NCI-H524 (cell line): ENCODE results near the gene PPP2R2C.

Experiments
- DNase-seq, 2 experiments: peaks; one replicate each; lab custom pipeline; 2025; lab: John Stamatoyannopoulos, UW

PPP2R2C gene

DNA sequence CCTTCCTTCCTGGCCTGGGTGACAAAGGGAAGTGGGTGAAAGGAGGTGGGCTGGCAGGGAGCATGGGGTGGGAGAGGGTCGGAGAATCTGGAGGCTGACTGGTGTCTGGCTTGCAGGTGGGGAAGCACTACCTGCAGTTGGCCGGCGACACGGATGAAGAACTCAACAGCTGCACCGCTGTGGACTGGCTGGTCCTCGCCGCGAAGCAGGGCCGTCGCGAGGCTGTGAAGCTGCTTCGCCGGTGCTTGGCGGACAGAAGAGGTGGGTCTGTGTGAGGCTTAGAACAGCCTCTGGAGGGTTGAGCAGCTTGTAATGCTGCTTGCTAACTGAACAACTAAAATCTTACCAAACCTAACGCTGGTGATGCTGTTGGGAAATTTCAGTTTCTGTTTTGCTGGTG is 183.5 kb downstream of the PPP2R2C start:
- DNase-seq, result no peak

DNA sequence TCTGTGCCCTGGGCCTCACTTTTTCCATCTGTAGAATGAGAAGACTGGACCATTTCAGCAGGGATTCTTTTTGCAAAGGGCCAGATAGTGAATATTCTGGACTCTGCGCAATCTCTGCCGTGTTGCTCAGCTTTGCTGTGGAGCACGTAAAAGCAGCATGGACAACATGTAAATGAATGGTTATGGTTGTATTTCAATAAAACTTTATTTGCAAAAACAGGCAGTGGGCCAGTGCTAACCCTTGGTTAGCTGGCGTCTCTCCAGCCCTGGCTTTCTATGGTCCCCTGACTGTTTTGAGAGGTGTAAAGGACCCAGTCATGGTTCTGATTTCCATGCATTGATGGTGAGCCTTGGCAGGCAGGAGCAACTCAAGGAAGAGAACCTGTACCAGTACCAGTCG is 184.1 kb downstream of the PPP2R2C start:
- DNase-seq, result no peak

DNA sequence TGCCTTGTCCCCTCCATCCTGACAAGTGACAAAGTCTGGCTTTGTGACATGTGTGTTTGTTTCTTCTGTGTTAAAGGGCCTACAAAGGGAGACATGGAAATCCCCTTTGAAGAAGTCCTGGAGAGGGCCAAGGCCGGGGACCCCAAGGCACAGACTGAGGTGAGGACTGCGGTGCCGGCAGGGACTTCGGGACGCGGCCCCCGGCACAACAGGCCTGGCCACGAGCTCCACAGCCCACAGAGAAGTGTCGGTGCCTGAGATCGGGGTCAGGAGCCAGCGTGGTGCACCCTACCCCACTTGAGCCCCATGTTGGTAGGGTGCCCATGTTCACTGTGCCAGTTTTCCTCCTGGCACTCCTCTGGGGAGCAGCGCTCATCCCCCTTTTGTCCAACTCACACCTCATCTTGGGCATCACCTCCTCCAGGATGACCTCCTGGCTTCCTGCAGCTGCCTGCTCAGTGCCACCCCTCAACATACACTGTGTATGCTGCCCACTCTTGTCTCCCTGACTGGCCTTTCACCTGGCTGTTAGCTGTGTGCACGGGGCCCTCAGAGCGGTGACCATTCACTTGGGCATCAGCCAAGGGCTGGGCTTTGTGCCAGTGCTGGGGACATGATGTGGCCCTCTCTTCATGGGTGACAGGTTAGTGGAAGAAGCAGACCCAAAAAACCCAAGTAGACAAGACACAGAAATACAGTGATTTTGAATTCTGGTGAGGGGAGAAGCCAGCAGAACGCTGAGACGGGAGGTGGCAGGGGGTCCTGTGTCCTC is 185.2 kb downstream of the PPP2R2C start:
- no peak for DNase-seq

DNA sequence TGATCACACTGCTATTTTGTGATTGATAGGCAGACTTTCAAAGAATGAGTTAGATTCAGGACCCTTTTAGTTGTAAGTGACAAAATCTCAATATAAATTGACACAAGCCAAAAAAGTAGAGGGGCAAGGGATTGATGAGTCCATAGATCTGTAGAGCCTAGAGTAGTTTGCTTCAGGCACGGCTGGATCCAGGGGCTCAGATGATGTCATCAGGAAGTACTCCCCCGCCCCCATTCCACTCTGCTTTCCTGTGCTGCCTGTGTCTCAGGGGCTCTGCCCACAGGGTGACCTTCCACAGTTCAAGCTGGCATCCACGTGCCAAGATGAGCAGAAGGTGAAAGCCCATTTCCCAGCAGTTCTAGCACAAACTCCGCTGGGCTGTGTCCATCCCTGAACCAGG is 189.1 kb downstream of the PPP2R2C start:
- DNase-seq, result no peak

DNA sequence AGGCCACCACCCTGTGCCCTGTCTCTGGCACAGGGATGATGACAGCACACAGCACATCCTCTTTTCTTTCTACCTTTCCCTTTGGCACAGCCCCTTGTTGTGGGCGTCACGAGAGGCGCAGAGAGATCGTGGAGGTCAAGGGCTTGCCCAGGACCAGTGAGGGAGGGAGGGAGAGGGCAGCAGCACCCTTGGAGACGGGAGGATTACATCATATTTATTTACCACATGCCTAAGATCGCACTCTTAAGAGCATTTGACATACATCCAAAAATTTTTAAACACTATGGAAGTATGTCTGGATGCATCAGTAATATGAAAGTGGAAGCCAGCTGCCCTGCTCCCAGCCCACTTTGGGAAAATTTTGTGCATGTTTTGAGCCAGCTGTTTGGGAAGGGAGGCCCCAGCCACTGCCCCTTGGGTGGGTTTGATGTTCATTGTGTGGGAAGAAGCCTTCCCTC is 190.1 kb downstream of the PPP2R2C start:
- DNase-seq, result no peak

DNA sequence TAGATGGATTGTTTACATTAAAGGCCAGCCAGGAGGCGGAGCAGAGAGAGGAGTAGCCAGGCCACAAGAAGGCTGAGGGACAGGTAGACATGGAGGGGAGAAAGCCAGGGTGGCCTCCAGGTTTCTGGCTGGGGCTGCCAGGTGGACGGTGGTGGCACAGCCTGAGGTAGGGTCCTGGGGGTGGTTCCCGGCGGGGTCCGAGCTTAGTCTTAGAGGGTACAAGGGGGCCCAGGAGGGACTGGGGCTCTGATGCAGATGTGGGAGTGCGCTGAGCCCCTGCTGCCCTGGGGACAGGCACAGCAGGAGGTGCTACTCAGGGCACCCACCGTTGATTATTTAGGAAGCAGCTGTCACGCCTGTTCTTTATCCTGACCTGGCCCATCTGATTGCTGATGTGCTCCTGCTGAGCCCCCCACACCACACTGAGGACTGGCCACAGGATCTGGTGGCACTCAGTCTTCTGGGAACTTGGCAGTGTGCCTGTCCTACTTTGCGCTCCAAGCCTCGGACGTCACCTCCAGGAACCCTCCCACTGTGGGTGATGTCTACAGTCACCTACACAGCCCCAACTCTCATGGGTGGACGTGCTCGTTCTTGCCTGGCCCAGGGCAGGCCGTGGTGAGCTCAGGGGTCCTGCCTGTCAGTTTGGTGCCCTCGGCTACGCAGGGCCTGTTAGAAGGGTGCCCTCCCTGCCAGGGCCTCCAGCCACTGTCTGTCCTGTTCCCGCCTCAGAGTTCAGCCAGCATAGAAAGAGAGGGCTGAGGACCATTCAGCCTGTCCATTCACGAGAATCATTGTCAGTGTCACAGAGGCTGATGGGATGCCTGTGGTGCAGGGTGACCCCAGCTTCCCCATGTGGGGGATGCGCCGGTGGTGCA is 190.7 kb downstream of the PPP2R2C start:
- no peak for DNase-seq

DNA sequence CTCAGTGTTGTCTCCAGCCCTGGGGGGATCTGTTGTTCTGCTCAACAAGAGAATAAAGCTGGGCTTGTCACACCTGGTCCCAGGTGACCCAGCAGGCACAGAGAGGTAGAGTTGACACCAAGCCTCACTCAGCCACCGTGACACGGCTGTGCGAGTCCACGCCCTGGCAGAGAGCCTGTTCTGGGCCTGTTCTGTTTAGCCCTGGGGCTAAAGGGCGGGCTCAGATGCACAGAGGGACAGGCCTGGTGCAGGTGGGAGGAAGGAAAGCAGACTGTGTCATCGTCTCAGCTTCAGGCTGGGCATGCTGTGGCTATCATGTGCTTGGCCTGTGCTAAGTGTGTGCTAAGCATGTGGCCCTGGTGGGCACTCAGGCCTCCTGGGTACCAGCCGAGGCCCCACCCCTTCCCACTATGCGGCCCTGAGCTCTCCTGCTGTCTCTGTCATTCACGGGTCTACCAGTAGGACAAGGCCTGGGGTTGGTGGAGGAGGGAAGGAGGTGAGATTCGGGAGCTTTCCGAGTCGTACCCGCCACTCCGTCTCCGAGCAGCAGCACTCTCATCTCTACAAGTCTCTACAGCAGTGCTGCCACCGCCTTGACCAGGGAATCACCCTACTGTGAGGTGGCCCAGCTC is 191.9 kb downstream of the PPP2R2C start:
- no peak for DNase-seq

DNA sequence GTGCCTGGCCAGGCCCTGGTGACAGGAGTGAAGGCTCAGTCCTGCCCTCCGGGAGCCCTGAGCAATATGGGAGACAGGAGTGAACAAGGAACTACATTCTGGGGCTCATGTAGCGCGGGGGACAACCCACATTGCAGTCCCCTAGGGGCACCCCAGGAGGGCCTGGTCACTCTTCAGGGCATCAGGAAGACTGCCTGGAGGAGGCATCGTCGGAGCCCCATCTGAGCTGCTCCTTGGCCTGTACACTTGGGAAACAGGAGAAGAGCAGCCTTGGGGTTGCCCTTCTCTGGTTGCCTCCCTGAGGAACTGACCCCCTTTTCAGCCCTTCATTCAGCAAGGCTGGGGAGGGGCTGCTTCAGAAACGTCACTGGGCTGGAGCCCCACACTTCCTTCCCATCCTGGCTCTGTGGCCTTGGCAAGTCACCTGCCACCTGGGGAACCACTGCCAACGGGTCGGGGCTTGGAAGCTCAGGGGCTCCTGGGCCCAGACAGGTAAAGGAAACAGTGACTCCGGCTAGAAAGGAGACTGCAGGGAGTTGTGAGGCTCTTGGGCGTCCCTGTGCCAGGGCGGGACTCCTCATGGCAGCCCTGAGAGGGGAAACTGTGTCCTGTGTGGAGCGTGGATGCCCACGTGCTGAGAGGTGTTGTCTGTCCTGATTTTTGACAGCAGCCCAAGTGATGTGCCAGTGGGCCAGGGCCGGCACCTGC is 192.7 kb downstream of the PPP2R2C start:
- no peak for DNase-seq

DNA sequence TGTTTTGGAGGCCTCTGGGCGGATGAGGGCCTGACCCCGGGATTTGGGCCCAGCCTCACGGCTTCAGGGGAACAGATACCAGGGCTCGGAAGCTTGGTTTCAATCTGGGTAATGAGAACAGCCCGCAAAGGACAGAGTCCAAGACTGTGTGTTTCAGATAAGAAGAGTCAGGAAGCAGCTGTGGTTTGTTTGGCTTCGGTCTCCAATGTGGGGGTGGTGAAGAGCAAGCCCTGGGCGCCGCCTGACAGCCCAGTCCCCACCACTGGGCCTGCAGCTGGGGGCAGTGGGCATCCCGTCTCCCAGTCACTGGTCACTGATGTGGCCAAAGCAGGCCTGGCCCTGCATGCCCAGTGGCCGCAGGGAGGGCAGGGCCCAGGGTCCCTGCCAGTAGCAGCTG is 193.6 kb downstream of the PPP2R2C start:
- no peak for DNase-seq

DNA sequence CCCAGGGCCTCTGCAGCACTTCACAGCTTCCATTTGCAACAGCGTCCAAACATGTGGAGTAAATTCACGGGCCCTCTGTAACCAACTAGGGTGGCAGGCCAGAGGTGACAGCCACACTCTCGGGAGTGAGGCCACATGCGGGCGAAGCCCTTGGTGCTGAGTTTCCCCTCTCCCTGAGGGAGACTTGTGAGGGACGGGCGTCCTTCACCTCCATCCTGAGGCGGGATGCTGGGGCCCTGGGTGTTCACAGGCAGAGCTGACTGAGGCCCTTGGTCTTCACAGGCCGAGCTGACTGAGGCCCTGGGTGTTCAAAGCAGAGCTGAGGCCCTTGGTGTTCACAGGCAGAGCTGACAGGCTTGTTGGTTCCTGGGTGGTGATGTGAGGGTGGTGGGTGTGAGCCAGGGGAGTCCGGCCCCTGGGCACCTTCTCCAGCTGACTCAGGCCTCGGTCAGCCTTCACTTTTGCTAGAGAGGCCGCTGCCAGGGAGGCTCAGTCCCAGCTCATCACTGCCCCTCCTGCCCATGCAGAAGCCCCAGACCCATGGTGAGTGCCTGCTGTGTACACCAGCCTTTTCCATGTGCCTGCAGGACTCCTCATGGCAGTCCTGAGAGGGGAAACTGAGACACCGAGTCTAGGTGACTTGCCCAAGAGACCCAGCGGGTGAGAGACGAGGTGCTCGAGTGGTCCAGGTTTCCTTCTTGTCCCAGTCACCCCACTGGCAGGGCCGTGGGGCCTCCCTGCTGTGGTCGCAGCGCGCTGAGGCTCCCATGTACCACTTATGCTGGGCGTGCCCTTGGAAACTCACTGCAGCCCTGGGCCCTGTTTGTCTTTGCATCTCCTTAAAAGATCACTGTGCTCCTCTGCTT is 194.2 kb downstream of the PPP2R2C start:
- no peak for DNase-seq

DNA sequence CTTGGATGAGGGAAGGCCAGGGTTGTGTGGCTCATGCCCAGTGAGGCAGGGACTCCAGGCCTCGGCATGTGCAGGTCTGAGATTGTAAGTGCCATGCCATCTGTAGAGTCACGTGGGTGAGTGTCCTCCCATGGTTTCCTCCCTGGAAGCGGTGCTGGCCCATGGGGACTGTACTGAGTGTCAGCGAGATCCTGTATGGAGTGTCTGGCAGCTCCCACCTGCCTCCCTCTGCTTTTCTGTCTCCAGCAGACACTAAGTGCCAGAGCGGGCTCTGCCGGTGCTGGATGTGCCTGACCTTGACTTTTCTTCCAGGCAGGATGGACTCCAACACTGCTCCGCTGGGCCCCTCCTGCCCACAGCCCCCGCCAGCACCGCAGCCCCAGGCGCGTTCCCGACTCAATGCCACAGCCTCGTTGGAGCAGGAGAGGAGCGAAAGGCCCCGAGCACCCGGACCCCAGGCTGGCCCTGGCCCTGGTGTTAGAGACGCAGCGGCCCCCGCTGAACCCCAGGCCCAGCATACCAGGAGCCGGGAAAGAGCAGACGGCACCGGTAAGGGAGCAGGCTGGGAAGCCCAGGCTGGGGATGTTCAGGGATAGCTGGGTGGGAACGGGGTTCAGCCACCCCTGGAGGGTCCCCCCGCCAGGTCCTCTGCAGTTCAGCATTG is 195.1 kb downstream of the PPP2R2C start:
- peak; percentile 52 to 85 for DNase-seq

DNA sequence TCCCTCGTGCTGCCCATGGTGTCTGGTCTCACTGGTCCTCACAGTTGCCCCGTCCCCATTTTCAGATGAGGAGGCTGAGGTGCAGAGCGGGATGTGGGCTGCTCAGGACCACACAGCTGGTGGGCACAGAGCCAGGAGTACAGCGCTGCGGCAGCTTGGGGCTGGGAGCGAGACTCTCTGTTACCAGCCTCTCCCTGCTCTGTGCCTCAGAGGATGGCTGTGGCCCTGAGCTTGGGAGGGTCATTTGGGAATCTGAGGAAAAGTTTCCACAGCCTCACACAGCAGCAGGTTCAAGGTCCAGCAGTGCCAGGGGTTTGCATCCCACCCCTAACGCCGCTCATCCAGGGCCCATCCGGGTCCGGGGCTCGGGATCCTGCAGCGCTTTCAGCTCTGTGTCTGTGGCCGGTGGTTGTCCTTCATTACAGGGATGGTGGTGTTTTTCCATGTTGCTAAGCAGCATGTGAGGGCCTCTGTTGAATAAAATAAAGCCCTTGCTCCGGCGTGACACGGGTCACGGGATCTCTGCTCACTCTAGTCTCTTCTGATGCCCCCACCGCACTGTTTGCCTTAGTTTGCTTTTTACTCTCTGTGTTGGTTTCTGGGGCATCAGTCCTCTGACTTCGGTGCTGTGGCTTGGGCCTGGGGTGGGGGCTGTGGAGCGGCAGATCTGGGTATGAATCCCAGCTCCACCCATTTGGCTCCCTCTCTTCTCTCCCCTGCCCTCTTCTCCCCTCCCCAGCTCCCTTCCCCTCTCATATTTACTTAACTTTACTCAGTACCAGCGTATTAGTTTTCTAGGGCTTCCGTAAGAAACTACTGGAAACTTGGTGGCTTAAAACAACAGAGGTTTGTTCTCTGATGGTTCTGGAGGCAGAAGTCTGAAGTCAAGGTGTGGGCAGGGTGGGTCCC is 196.3 kb downstream of the PPP2R2C start:
- no peak for DNase-seq

DNA sequence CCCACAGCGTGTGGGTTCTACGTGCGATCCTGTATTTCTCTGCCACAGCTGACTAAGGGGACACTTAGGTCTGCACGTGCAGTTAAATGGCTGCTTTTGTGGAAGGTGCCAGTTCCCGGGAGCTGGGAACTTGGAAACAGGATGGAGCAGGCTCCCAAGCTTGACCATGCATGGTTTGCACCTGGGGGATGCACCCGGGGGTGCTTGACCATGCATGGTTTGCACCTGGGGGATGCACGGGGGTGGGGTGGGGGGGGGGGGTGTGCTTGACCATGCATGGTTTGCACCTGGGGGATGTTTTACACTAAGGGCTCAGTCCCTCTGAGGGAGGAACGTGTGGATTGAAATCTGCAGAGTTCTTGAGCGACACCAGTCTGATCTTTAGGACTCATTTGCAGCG is 197.1 kb downstream of the PPP2R2C start:
- DNase-seq, result no peak

DNA sequence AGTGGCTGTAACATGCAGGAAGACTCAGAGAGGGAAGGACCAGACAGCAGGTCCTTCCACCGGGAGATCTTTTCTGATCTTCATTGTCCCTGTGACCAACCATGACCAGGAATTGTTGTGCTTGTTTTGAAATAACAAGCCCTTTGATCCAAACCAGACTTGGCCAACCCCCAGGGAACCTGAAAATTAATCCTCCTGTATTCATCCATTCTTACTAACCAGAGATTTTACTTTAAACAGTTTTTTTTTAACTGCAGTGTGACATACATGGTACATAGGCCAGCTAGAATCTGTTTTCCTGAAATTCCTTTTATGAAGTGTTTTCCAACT is 198.8 kb downstream of the PPP2R2C start:
- no peak for DNase-seq

DNA sequence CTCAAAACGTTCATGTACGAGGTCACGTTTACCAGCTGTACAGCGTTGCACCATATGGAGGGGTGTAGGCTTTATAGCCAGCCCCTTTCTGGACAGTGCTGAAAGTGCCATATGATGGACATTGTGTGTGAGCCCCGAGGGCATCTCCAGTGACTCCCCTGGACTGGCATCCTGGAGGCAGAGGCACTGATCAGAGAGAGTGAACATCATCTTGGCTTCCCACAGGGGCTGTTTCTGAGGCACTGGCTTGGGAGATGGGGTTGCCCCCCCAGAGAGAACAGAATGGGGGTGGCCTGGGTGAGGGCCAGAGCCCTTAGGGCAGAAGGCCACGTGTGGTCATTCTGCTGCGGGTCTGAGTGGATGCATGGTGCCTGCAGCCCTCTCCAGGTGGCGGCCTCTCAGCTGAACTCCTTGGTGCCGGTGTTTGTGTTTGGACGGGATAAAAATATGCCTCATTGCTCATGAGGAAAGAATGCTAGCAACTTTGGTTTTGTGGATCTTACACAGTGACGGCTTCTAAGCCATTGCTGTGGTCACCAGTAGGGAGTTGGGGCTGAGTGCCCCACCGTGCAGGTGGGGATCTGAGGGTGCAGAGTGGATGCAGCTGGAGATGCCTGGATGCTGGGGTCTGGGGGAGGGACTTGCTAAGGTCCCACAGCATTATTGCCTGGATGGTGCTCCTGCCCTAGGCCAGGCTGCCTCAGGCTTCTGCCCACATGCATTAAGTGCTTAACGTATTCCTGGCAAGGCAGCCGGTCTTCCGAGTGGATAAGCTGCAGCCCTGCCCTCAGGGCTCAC is 199.4 kb downstream of the PPP2R2C start:
- DNase-seq, result peak in 1 of 2 experiments; percentile 56

DNA sequence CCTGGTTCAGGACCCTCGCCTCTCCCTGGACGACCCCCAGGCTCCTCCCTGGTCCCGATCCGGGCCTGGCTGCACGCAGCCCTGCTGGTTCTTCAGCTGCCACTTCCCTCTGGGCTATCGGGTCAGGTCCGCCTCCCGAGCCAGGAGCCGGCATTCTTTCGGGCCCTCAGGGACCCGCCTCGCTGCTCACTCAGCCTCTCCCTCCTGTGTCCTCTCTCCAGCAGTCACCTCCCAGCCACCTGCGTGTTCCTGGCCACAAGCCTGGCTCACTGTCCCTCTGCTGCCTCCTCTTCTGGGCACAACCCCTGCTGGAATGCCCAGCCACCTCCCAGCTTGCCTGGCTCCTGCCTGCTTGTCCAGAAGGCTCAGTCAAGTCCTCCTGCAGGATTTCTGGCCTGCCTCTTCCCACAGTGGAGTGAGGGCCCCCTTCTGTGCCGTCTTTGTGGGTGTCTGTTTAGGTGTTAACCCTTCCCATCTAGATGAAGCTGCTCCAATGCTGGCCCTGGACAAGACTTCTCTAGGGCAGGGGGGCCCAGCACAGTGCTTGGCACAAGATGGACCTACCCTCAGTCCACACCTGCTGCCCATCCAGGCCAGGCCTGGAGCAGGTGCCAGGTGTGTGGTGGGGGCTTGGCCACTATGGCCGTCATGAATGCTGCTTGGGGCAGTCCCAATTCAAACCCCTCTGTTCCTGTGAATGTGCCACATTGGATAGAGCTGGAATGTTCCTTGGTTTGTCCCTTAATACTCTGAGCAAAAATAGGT is 200.5 kb downstream of the PPP2R2C start:
- no peak for DNase-seq

DNA sequence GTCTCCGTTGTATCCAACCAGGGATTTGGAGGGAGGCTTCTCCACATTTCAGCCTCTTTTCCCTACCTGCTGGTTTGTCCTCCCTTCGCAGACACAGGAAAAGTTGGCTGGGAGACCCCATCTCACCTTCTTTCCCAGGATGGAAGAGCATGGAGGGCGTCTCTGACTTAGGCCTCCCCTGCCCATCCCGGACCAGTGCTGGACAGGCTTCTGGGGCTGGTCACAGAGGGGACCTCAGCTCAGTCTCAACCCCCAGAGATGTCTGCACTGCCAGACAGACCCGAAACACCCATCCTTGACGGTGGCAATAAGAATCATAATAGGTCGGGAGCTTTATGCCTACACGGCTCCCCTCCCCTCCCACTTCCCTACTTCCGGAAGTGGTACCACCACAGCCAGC is 201.2 kb downstream of the PPP2R2C start:
- DNase-seq, result no peak

DNA sequence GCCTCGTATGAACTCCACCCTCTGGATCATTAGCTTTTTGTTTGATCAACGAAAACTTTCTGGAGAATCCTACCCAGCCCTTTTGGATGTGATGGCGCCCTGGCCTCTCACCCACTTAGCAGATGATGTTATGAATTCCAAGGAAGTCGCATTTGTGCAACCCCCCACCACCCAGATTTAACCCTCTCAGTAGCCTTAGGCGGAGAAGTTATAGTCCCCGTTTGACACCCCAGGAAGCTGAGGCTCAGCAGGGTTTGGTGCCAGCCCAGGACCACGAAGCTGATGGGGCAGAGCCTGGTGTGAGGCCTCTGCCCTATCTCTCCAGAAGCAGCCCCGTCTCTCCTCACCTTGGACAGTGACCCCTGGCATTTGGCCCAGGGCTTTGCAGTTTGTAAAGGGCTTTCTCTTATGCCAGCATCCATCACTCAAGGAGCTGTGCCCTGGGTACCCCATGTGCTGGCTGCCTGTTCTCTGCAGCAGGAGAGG is 201.7 kb downstream of the PPP2R2C start:
- DNase-seq, result no peak
